ENCODE measurements around the gene PLK2.

GRCh38 chr5:58497921-58498320 lies 38.0 kb upstream of the PLK2 start:
- TF ChIP-seq CTCF (IDR thresholded peaks at IDR 0.05), result no peak
- TF ChIP-seq POLR2A (IDR thresholded peaks at IDR 0.05), result no peak
